T-helper 1 cell treated with Interleukin-12 subunit alpha and Interleukin-12 subunit beta and Interleukin-4 antibody, amounts not matched to agents 30 μg/mL and 1 μg/mL, for 36 hours (primary cell): ENCODE results near the gene EXT2.

Experiments
- H3K27ac Mint-ChIP-seq: one replicate; pipeline ENCODE4 v1.8.0; 2021; ENCODE audit warnings: mild to moderate bottlenecking, mixed read lengths
- H3K27me3 Mint-ChIP-seq: one replicate; pipeline ENCODE4 v1.8.0; 2021; ENCODE audit warnings: low read depth, mixed read lengths
- H3K36me3 Mint-ChIP-seq: one replicate; pipeline ENCODE4 v1.8.0; 2021; ENCODE audit warnings: low read depth, mixed read lengths
- H3K4me1 Mint-ChIP-seq: one replicate; pipeline ENCODE4 v1.8.0; 2021; ENCODE audit warnings: low read depth, mixed read lengths
- H3K4me3 Mint-ChIP-seq: one replicate; pipeline ENCODE4 v1.8.0; 2021; ENCODE audit warnings: mild to moderate bottlenecking, moderate library complexity, mixed read lengths
- H3K9me3 Mint-ChIP-seq: one replicate; pipeline ENCODE4 v1.8.0; 2021; ENCODE audit warnings: mixed read lengths

EXT2 gene

GRCh38 chr11:44267006-44267749, 171.7 kb downstream of the EXT2 start:
- H3K36me3 Mint-ChIP-seq: no peaks in the 10 kb centered on the region
- H3K9me3 Mint-ChIP-seq: no peaks in the 10 kb centered on the region
- no peak overlapping the region for H3K4me3 Mint-ChIP-seq
- peaks cover 3% of the 10 kb centered on the region for H3K4me1 Mint-ChIP-seq
- no peak overlapping the region for H3K27ac Mint-ChIP-seq
- no peaks in the 10 kb centered on the region for H3K27me3 Mint-ChIP-seq

GRCh38 chr11:44267750-44268613, 172.5 kb downstream of the EXT2 start:
- H3K4me3 Mint-ChIP-seq: no peak overlapping the region
- no peaks in the 10 kb centered on the region for H3K27me3 Mint-ChIP-seq
- no peak overlapping the region for H3K27ac Mint-ChIP-seq
- H3K9me3 Mint-ChIP-seq: no peaks in the 10 kb centered on the region
- H3K4me1 Mint-ChIP-seq: peaks cover 3% of the 10 kb centered on the region
- no peaks in the 10 kb centered on the region for H3K36me3 Mint-ChIP-seq

DNA sequence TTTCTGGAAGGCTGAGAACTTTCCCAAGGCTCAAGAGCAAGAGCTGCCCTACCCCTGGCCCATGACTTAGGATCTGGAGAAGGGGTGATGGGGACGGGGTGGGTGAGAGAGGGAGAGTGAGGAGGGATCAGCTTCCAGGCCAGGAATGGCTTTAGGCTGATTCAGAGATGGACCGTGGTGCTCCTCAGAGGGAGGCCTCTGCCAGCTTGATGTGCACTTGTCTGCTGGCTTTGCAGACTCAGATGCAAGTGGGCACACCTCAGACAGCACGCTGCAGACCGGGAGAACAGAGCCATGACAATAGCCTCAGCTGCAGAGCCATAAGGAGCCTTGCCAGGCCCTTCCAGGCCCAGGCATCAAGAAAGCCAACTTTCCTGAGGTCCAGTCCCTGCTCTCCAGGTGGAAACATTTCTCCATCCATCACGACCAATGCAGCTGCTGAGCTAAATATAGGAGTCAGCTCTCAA, 173.2 kb downstream of the EXT2 start:
- H3K27ac Mint-ChIP-seq: no peak overlapping the region
- no peaks in the 10 kb centered on the region for H3K36me3 Mint-ChIP-seq
- H3K4me1 Mint-ChIP-seq: peaks cover 3% of the 10 kb centered on the region

DNA sequence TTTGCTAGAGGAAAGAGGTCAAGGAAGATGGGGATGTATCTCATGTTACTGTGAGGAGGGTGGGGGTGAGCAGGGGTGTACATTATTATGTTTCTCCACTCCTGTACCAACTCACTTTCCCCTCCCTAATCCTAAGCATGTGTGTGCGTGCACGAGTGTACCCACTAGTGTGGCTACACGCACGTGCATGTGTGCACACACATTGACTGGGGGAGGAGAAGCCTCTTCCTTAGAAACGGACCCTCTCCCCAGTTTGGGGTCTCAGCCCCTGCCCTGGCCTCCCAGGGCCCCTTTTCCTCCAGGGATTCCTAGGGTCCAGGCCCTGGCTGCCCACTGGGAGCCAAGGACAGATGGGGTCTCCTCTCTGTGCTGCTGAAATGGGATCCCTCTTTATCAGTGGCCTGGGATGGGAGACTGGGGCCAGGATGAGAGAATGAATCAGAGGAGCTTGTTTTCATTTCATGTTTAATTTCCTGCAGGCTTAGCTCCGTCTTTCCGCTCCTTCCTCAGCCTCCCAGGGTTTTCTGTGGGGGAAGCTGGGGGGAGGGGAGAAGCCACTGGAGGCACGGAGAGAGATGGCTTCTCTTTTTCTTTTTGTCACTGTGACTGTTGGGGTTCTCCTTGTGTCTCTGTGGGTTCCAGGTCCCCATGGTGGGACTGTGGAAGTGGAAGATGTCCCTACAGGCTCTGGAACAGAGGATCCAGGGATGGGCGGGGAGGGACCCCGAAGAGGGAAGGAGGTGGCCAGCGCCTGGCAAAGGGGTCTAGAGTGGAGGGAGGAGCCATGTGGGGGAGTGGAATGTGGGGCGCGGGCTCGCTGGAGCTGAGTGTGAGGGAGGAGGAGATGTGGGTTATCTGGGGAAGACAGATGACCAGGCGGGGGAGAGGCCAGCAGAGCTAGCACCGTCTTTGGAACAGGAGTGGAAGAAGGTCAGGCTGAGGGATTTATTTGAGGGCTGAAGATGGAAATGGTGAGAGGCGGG, 174.2 kb downstream of the EXT2 start:
- no peak overlapping the region for H3K4me3 Mint-ChIP-seq
- H3K36me3 Mint-ChIP-seq: no peaks in the 10 kb centered on the region
- H3K27me3 Mint-ChIP-seq: no peaks in the 10 kb centered on the region
- H3K9me3 Mint-ChIP-seq: no peaks in the 10 kb centered on the region
- peaks cover 3% of the 10 kb centered on the region for H3K4me1 Mint-ChIP-seq
- H3K27ac Mint-ChIP-seq: no peak overlapping the region

More for the DNA sequence above, 173.2 kb downstream of the EXT2 start:
- H3K27me3 Mint-ChIP-seq: no peaks in the 10 kb centered on the region
- H3K9me3 Mint-ChIP-seq: no peaks in the 10 kb centered on the region
- H3K4me3 Mint-ChIP-seq: no peak overlapping the region

- no peaks in the 10 kb centered on the region for H3K36me3 Mint-ChIP-seq
- no peaks in the 10 kb centered on the region for H3K27me3 Mint-ChIP-seq
- peaks cover 3% of the 10 kb centered on the region for H3K4me1 Mint-ChIP-seq
- H3K4me3 Mint-ChIP-seq: no peak overlapping the region
- H3K27ac Mint-ChIP-seq: no peak overlapping the region
- no peaks in the 10 kb centered on the region for H3K9me3 Mint-ChIP-seq
These were observed 175.2 kb downstream of the EXT2 start for GRCh38 chr11:44270403-44271273.

DNA sequence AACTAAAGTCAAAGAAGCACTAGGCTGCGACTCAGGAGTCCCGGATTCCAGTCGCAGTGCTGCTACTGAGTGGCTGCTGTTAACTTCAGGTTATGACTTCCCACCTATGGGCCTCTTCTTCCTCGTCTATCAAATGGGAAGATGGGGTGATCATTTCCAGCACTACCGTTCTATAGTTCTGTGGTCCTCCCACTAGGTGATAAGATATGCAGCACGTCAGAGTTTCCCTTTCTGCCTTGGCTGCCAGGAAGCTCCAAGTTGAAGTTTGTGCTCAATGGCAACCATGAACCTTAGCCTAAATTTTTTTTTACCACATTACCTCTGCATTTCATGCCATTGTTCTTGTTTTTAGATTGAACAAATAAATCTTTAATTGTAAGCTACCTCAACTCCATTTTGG, 175.8 kb downstream of the EXT2 start:
- Mint-ChIP-seq H3K27ac (no peak overlapping the region), H3K4me3 (no peak overlapping the region), H3K9me3 (no peaks in the 10 kb centered on the region), H3K4me1 (peaks cover 3% of the 10 kb centered on the region), H3K27me3 (no peaks in the 10 kb centered on the region), H3K36me3 (no peaks in the 10 kb centered on the region)

DNA sequence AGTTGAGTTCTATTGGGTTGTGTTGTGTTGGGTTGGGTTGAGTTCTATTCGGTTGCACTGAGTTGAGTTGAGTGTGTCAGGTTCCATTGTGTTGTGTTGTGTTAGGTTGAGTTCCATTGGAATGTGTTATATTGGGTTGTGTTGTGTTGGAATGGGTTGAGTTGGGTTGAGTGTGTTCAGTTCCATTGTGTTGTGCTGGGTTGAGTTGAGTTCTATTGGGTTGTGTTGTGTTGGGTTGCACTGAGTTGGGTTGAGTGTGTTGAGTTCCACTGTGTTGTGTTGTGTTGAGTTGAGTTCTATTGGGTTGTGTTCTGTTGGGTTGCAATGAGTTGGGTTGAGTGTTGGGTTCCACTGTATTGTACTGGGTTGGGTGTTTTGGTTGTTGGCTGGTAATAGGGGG, 178.9 kb downstream of the EXT2 start:
- Mint-ChIP-seq H3K36me3 (no peaks in the 10 kb centered on the region), H3K9me3 (no peaks in the 10 kb centered on the region), H3K27me3 (no peaks in the 10 kb centered on the region), H3K27ac (no peak overlapping the region), H3K4me1 (no peaks in the 10 kb centered on the region), H3K4me3 (no peak overlapping the region)

DNA sequence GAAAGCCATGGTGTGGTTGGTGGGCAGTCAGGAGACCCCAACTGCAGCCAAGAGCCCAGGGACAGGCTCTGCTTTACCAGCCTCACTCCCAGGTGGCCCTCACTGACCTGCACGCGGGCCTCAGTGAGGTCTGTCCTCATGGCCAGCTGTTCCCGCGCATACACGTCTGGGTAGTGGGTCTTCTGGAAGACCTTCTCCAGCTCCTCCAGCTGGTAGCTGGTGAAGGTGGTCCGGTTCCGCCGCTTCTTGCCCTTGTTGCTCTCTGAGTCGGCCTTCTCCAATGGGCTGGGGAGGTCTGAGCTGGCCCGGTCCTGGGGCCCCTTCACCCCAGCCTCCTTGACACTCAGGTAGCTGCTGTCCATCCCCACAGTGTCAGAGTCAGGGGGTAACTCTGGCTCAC, 179.8 kb downstream of the EXT2 start:
- H3K4me1 Mint-ChIP-seq: no peaks in the 10 kb centered on the region
- no peak overlapping the region for H3K4me3 Mint-ChIP-seq
- peaks cover 4% of the 10 kb centered on the region for H3K27me3 Mint-ChIP-seq
- H3K9me3 Mint-ChIP-seq: no peaks in the 10 kb centered on the region
- no peak overlapping the region for H3K27ac Mint-ChIP-seq
- H3K36me3 Mint-ChIP-seq: no peaks in the 10 kb centered on the region

- Mint-ChIP-seq H3K9me3 (no peaks in the 10 kb centered on the region), H3K27me3 (peaks cover 6% of the 10 kb centered on the region), H3K27ac (no peak overlapping the region), H3K4me1 (no peaks in the 10 kb centered on the region), H3K4me3 (no peak overlapping the region), H3K36me3 (no peaks in the 10 kb centered on the region)
These were observed 180.6 kb downstream of the EXT2 start for GRCh38 chr11:44275961-44276550.

DNA sequence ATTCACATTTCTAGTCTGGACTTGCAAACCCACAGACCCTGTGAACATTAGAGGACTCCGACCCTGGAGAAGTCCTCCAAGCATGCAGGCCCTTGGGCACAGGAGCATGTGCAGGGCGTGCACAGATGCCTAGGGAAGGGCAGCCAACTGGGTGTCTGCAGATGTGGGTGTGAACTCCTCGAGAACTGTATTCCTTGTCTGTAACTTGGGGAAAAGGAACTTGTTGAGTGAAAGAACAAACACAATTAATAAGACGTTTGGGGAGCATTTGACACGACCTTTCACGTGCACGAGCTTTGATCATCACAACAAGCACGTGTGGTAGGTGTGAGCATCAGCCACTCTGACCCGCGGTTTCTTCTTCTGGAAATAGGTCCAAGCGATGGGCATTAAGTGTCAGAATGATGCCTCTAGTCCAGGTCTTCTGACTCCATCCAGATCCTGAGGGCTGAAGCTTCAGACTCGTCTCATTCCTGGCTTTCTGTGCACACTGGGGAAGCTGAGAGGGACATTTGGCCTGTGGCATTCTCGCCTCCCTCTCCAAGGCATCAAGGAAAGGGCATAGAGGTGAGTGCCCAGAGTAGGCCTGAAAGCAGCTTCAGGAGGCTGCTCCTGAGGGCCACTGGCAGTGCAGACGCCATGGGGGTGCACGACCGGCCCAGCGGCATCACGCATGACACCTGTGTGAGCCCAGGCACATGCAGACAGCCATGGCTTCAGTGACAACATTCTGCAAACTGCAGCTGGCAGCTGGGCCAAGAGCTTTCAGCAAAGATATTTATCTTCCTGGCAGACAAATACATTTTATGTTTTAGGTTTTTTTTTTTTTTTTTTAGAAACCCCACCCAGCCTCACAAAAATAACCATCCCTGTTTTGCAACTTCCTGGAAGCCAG, 182.0 kb downstream of the EXT2 start:
- Mint-ChIP-seq H3K36me3 (no peaks in the 10 kb centered on the region), H3K9me3 (no peaks in the 10 kb centered on the region), H3K27ac (no peak overlapping the region), H3K4me3 (no peak overlapping the region), H3K4me1 (no peaks in the 10 kb centered on the region), H3K27me3 (peaks cover 8% of the 10 kb centered on the region)

- Mint-ChIP-seq H3K27me3 (peaks cover 8% of the 10 kb centered on the region), H3K27ac (no peak overlapping the region), H3K4me1 (no peaks in the 10 kb centered on the region), H3K4me3 (no peak overlapping the region), H3K36me3 (no peaks in the 10 kb centered on the region), H3K9me3 (no peaks in the 10 kb centered on the region)
These were observed 184.0 kb downstream of the EXT2 start for GRCh38 chr11:44279483-44279882.

GRCh38 chr11:44280257-44280656, 184.8 kb downstream of the EXT2 start:
- Mint-ChIP-seq H3K27ac (no peak overlapping the region), H3K4me3 (no peak overlapping the region), H3K36me3 (no peaks in the 10 kb centered on the region), H3K9me3 (no peaks in the 10 kb centered on the region), H3K27me3 (peaks cover 8% of the 10 kb centered on the region), H3K4me1 (no peaks in the 10 kb centered on the region)
